K562 (cell line): Measurements from ENCODE around the gene TNFRSF6B. TPM values are rescaled to one million over a fixed set of nuclear protein-coding genes. Genes with fewer than 3 reads are reported as not detected.

Experiments used
- BRF1 ChIP-seq: IDR thresholded peaks from 3 replicates; pipeline ENCODE4 v1.6.1; 2011; ENCODE audit warnings: borderline replicate concordance, mild to moderate bottlenecking; ENCODE audit not compliant: insufficient read length; ENCODE audit errors: extremely low read depth
- CBX1 ChIP-seq: sonication (generic); IDR thresholded peaks from 2 replicates; pipeline ENCODE4 v1.6.1; 2016; ENCODE audit warnings: antibody characterized with exemption, low read depth, mild to moderate bottlenecking
- NR2C2 ChIP-seq, 2 experiments: fragments of 200-800 bp in 1 of 2; sonication (Bioruptor generic) in 1 of 2; sonication (generic) in 1 of 2; formaldehyde crosslinking in 1 of 2; IDR thresholded peaks; 2 replicates each; pipeline versions ENCODE4 v1.6.1 to v1.8.0; 2016 to 2022; ENCODE audit warnings: mild to moderate bottlenecking in 1 of 2, missing compliant biosample characterization in 1 of 2, missing genetic modification characterization in 1 of 2, missing genetic modification reagents in 1 of 2
- REST ChIP-seq, 2 experiments: fragments of 450-650 bp; formaldehyde crosslinking in 1 of 2; IDR thresholded peaks; 2 replicates each; pipeline versions ENCODE4 v1.4.0 to v1.6.1; 2014 to 2020; ENCODE audit warnings: mild to moderate bottlenecking in 2 of 2, borderline replicate concordance in 1 of 2, low read depth in 1 of 2
- TFE3 ChIP-seq: fragments of 450-650 bp; formaldehyde crosslinking; IDR thresholded peaks from 2 replicates; pipeline ENCODE4 v1.4.0; 2020; ENCODE audit warnings: mild to moderate bottlenecking, mixed read lengths
- ZNF197 ChIP-seq: fragments of 200-800 bp; sonication (Bioruptor generic); IDR thresholded peaks from 2 replicates; pipeline ENCODE4 v1.6.1; 2016; ENCODE audit warnings: low read depth, missing genetic modification characterization, missing compliant biosample characterization
- polyA plus RNA-seq, 8 experiments: library from polyadenylated mRNA; depleted of rRNA in 4 of 8; stranded (reverse) in 5 of 8; unstranded in 3 of 8; fragments of >200 nt; fragmentation: Nextera tagmentation in 2 of 8; fragmentation: Illumina TruSeq in 1 of 8; extraction: Ambion mirVana in 2 of 8; extraction: Trizol in 1 of 8; gene quantifications; 2 replicates each; pipeline versions ENCODE4 v1.2.1 to v1.2.3, GENCODE V29; 2011 to 2014; ENCODE audit warnings: inconsistent platforms in 1 of 8, missing spikeins in 1 of 8
- total RNA-seq, 7 experiments: library from RNA; depleted of rRNA in 6 of 7; stranded (reverse); fragments of >200 nt in 6 of 7; fragmentation: Illumina TruSeq in 2 of 7; extraction: Trizol in 2 of 7; gene quantifications; 2 replicates each; pipeline versions ENCODE4 v1.2.1 to v1.2.3, GENCODE V29; 2011 to 2021; ENCODE audit warnings: low replicate concordance in 1 of 7

The TNFRSF6B gene
- total and polyA plus RNA-seq, 9 of the 15 experiments (the other 6 are each of a cell fraction or from before 2014, with no cell fraction given) = 0.10 to 3.5 (median 0.32) TPM; not detected in 6

GRCh38 chr20:63733579-63734081 lies 37.2 kb downstream of the TNFRSF6B start (continued):
- TF ChIP-seq REST (IDR thresholded peaks at IDR 0.05; ENCODE audit: borderline replicate concordance) (no peak), REST (CRISPR knock-in tag; IDR thresholded peaks at IDR 0.05; ENCODE audit: low read depth) (no peak), CBX1 (no peak), BRF1 (no peak), TFE3 (CRISPR knock-in tag) (no peak), NR2C2 (CRISPR knock-in tag; IDR thresholded peaks at IDR 0.05) (no peak), NR2C2 (tag; IDR thresholded peaks at IDR 0.05) (no peak), ZNF197 (CRISPR knock-in tag) (no peak)
